ENCODE data around the gene PLEKHM3. TPM values are rescaled to one million over a fixed set of nuclear protein-coding genes. Genes with fewer than 3 reads are reported as not detected.
"Not testable (repeated sequence)": the region's sequence is repeated elsewhere in the genome, so short reads cannot be mapped to it uniquely, and the experiment has no call there.

The PLEKHM3 gene
- total RNA-seq, 1 donor from 2014 or later, result 15.6 TPM

DNA sequence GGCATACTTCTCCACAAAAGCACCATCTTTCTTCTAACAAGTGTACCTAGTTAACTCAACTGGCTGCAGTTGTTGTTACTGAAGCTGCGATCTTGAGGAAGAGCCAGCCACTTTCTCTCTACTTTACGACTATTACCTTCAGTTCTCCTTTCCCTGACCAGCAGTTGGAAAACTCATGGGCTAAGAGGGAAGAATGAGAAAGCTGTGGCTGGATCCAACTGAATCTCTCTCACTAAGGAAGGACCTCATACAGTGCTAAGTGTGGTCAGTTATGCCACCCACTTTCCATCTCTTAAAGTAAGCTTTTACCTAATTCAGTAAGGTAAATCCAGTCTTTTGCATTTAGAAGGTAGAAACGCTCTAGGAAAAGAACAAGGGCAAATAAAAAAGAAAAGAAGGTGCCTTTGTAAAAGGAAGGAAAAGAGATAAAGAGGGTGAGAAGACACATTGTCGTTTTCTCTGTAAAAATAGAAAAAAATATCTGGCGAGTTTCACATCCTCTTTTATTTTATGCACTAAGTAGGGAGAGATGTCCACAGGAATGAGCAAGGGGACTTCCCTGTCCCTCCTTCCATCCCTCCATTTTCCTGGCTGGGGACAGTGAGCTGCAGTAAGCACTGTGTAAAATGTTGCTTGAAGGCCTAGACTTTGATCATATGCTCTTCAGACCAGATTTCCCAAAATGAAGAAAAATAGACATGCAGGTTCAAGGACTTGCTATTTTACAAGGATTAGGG, 73.4 kb downstream of the PLEKHM3 start:
- DNase-seq (ENCODE audit: low spot score), result no peak

DNA sequence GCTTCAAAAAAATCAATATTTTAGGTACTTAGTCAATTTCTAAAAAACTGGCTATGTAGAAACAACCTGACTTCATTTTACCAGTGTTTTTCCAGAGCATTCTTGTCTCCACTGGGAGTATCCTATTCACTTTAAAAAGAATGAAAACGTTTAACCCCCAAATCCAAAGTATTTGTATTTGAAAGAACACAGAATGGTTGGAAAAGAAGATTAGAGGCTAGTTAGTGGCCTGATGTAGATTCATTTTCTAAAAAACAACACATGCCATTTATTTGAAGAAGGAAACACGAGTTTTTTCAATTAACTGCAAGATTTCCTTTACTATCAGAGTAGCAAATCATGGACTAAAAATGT, 74.6 kb downstream of the PLEKHM3 start:
- no peak for DNase-seq (ENCODE audit: low spot score)

DNA sequence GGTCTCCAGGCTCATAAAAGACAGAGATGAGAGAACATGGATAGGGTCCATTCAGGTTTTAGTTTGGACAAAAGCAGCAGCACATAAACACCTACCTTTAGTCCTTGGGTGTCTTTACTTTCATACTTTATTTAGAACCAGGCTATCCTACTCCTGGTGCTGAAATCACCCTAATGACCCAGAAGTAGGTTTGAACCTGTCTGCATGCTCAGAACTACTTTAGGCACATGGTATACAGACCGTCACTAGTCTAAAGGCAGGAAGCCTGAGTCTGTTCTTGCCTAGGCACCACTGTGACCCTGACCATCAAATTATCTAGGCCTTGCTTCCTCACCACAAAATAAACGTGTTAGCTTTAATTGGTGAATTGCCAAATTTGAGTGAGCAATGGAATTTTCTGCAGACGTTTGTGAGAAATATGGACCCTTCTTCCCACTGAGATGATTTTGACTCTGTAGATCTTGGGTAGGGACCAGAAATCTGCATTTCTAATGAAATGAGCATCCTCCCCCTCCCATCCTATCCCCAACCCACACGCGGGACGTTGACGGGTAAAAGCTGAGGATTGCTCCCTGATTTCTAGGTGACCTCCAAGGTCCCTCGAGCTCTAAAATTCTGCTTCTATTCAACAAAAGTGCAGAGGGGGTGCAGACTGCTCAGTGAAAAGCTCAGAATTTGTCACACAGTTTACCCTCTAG, 75.1 kb downstream of the PLEKHM3 start:
- DNase-seq (ENCODE audit: low spot score), result no peak

DNA sequence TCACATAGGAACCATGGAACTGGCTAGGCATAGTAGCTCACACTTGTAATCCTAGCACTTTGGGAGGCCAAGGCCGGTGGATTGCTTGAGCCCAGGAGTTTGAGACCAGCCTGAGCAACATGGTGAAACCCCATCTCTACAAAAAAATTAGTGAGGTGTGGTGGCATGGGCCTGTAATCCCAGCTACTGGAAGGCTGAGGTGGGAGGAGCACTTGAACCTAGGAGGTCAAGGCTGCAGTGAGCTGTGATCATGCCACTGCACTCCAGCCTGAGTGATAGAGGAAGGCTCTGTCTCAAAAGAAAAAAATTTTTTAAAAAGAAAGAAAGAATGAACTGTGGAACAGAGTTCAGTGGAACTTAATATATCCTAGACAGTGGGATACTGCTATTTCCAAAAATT, 76.1 kb downstream of the PLEKHM3 start:
- DNase-seq (ENCODE audit: low spot score), result not testable (repeated sequence)

DNA sequence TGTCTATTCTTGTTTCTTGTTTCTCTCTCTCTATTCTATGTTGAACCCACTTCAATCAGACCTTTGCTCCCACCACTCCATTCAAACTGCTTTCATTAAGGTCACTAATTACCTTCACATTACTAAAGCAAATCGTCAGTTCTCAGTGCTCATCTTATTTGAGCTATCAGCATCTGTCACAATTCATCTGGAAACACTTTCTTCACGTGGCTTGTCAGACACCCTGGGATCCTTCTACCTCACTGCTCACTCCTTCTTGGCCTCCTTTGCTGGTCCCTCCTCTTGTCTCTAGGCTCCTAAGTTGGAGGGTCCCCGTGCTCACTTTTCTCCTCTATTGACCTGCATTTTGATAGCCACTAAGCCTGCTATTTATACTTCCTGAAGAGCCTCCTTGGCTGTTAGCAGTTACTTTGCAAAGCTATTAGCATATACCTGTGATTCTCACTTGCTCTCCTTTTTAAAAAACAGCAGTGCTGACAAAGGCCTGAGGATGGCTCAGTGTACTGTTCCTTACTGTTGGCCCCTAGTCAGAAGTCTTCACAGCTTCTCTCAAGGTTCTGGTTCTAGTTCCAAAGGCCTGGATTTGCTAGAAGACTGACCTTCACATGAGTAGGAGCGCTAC, 80.2 kb downstream of the PLEKHM3 start:
- DNase-seq (ENCODE audit: low spot score), result no peak

DNA sequence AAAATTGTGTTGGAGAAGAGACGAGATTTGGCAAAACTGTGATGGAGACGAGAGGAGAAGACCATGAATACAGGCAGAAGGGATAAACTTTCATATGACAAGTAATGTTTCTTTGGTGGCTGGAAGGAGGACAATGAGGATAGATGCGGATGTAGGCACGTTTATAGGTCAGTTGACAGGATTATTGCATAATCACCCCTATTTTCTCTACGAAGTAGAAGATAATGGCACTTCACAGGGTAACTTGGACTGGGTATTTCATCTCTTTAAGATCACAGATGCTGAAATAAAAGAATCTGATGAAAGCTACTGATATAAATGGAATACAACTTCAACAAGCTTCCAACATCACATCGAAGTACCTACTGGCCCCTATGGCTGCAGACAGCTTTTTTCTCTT, 81.0 kb downstream of the PLEKHM3 start:
- no peak for DNase-seq (ENCODE audit: low spot score)

DNA sequence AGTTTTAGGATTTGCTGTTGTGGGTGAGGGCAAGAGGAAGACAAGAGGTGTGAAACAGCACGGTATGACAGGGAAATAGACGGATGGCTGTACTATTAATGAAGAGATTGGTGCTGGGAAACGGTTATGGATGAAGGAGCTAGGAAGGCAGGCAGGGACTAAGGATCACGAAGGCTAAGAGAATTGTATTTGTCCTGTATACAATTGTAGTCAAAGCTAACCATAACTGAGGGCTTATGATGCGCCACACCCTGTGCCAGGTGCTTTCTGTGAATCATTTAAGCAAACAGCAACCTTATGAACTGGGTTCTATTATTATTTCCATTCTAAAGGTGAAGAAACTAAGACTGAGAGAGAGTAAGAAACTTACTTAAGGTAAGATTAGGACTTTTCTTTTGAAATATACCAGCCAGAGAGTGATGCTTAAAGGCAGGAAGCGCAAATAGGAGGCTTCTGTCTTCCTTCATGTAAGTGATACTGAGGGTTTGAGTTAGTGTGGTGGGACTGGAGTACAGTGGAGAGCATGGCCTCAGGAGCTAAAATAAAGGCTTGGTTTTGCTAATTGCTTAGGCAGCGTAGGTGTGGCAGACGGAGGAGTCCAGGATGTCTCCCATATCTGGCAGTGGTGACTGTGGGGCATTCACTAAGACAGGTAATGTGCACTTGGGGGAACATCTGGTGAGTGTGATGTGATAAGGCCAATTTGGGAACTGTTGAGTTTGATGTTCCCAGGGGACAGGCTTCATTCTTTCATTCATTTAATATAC, 85.8 kb downstream of the PLEKHM3 start:
- no peak for DNase-seq (ENCODE audit: low spot score)

DNA sequence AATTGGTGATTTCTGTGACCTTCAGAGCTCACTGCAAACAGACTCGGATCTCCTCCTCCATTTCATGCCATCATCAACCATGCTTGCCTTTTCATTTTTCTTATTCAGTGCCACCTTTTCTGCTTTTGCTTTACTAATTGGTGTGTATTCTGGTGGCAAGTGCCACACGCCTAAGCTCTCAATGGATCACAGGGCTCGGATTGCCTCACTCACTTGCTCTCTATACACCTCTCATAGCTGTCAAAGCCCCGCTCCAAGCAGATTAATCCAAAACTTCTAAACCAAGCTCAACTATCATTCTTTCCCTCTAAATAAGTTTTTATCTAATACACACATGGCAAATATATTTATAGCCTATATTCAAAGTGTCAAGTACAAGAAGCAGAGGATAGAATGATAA, 86.4 kb downstream of the PLEKHM3 start:
- DNase-seq (ENCODE audit: low spot score), result no peak

DNA sequence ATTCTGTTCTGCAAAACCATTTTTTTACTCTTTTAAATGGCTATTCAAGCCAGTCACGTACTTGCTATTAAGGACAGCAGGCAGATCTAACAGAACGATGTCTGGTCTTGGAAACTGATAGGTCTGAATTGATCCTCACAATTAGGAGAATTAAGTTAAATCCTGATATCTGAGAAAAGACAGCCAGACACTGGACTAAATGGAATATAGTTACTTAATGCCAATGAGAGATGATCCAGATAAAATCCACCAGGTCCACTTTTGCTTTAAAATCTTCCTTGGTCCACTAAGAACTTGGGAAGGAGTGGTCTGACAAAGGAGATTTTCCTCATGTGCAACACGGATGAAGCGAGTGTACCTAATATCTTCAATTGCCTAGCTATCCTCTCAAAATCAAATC, 86.9 kb downstream of the PLEKHM3 start:
- DNase-seq (ENCODE audit: low spot score), result no peak

DNA sequence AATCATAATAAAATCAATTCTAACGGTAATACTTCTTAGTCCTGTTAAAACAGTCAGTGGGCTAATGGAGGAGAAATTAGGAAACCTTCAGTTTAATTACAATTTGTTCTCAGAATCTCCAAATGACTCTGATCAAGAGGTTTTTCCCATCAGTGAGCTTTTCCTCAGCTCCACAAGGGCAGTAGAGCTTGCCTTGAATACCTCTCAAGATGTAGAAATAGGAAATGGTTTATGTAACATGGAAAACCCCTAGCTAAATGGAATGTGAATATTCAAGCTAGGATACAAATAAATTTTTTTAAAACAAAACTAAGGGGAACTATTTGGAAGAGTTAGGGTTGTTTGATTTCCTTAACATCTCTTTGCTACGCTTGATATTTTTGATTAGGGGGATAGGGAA, 87.5 kb downstream of the PLEKHM3 start:
- no peak for DNase-seq (ENCODE audit: low spot score)

DNA sequence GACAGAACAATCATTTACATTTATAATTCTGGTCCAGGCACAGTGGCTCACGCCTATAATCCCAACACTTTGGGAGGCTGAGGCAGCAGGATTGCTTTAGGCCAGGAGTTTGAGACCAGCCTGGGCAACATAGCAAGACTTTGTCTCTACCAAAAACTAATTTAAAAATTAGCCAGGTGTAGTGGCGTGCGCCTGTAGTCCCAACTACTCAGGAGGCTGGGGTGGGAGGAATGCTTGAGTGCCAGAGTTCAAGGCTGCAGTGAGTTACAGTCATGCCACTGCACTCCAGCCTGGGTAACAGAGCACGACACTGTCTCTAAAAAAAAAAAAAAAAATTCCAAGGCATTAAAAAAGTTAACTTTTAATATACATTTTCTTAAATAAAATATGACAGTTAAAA, 88.1 kb downstream of the PLEKHM3 start:
- no peak for DNase-seq (ENCODE audit: low spot score)

DNA sequence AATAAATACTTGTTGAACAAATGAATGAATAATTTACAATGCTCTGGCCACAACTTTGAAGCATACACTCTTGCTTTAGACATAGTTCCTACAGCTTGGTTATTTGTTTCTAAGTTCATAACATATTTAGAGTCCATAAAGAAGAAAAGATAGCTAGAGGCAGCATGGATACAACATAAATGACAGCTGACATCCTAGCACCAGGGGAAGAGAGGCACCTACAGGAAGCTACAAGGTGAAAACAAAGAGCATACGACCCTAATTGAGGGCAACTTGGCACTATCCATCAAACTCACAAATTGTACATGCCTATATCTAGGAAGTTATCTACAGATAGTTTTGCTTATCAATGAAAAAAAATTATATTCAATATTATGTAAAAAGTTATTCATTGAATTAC, 88.9 kb downstream of the PLEKHM3 start:
- no peak for DNase-seq (ENCODE audit: low spot score)

DNA sequence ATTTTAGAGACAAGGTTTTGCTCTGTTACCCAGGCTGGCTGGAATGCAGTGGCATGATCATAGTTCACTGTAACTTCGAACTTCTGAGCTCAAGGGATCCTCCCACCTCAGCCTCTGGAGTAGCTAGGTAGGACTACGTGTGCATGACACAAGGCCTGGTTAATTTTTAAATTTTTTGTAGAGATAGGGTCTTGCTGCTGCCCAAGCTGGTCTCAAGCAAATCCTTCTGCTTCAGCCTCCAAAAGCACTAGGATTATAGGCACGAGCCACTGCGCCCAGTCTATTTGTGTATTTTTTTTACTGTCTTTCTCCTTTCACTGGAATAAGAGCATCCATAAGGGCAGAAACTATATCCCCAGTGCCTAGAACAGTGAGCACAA, 89.3 kb downstream of the PLEKHM3 start:
- DNase-seq (ENCODE audit: low spot score), result no peak

DNA sequence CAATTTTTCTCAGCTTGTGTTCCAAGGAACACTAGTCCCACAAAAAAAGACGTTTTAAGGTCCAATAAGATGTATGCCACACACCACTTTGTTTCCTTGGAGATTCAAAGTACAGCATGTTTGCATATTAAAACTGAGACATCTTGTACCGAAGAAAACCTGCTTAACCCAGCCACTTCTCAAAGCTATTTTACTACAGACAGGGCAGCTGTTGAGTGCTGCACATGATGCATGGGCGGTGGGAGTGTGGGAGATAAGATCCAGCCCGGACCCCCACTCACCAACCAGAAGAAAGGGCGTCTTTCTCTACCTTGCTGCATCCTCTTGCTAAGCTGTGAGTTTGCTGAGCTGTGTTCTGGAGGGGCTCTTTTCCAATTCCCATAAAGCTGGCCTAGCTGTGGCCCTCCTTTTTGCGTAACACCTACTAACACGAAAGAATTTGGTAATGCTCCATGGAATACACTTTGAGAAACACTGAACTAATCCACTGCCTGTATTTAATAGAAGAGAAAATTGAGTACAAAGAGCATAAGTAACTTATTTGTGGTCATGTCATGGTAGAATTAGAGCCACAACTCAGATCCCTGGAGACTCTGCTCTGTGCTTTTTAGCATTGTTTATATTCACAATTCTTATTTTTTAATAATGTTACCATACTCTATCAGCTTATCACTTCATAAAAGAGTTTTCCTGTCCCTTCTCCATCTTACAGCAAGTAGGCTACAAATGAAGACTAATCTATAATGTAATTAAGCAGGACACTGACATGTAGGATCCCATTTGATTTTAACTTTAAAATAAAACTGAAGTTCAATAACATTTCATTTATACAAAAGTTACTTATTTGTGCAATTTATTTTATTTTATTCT, 90.0 kb downstream of the PLEKHM3 start:
- DNase-seq (ENCODE audit: low spot score), result no peak

DNA sequence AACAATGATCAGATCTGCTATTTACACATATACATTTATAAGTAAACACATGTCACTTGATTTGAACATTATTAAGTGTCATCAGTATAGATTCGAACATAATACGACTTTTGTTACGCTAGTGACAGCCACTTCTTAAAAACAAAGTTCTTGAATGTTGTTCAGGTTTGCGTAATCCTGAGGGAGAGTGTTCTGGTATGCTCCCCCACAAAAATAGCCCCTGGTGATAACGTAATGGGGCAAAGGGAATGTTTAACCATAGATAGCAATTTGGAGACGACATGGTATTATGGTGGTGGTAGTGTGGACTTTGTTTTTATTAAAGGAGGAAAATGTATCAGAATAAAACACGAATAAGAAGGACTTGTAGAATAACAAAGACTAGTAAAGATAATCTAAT, 90.6 kb downstream of the PLEKHM3 start:
- no peak for DNase-seq (ENCODE audit: low spot score)

DNA sequence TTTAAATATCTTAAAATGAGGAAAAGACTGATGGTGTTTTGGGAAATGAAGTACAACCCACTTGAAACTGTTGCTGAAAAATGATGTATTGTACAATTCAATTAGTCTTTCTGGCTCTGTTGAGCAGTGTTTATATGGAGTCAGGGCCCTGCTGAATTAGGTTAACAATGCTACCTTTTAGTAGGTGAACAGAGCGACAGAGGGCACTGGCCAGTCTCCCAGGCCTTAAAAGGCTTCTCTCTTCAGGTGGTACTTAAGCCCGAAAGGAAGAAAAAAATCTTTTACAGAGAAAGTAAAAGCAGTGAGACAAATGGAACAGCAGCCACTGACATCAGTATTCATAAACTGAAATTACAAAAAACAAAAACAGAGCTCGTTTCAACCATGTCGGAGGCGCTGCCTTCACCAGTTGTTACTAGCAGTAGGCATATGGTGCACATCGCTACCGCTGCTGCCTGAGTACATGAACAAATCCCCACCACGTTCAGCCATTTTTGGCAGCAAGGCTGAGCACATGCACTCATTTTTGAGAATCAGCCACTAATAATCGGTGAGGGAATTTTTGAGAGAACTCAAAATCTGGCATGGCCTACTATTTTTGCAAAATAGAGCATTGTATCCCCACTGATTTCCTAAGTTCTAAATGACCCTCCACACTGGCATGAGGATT, 91.8 kb downstream of the PLEKHM3 start:
- no peak for DNase-seq (ENCODE audit: low spot score)

DNA sequence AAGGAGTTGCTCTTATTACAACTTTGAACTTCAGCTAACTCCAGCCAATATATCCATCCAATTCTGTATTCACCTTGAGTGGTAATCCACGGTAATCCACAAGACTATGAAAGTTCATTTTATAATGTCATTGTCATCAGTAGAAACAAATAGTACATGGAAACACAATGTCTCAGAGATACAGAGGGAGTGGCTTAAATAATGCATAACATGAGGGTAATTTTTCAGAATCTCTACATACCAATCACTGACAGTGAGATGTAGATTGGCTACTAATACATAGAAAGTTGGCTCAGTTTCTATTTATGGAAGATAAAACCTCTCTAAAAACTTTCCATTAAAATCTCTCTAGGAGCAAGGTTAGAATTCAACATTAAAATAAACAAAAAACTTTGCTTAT, 93.2 kb downstream of the PLEKHM3 start:
- no peak for DNase-seq (ENCODE audit: low spot score)

DNA sequence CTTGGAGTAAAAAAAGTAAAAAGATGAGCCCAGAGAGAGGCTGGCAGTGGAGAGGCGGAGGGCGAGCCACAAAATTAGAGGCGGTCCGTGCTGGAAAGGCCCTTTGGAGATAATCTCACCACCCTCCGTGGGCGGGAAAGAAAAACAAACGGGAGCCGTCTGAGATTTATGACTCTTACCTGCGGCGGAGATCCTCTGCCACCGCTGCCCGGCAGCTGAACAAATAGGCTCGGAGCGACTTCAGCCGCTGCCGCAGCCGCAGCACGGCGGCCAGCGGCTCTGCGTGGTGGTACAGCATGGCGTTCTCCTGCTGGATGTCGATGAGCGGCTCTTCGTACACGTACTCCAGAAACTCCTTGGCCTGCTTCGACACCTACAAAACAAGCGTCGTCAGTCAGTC, 94.6 kb downstream of the PLEKHM3 start:
- DNase-seq (ENCODE audit: low spot score), result no peak

DNA sequence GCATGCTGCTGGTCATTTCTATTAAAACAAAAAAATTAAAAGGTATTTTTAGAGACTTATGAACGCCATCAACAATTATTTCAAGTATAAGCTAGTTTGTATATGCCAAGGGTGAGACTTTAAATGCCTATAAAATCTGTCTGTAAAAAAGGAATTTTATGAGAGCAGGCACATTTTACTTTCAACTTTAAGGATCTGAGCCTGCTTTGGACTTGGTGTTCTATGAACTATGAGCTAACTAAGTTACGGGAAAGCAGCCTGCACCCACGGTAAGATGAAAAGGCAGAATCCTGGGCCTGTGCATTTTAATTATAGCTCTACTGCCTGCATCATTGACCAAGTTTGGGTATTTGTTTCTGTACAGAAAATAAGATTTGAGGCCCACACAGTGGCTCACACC, 95.4 kb downstream of the PLEKHM3 start:
- no peak for DNase-seq (ENCODE audit: low spot score)

DNA sequence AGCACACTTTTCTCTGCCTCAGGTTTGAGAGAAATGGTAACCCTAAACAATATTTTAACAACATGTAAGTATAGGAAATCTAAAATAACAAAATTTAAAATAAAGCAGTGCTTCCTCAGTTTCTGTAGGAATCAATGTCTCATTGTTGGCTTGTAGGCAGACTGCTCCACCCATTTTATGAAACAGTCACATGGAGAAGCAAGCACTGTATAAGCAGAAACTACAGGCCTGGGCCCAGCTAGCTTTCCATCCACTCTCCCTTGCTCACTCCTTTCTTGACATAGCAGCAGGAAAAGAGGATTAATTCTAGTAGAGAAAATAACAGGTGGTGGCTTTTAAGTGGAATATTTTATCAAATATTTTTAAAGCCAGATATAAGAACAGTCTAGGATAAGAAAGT, 97.2 kb downstream of the PLEKHM3 start:
- DNase-seq (ENCODE audit: low spot score), result no peak

DNA sequence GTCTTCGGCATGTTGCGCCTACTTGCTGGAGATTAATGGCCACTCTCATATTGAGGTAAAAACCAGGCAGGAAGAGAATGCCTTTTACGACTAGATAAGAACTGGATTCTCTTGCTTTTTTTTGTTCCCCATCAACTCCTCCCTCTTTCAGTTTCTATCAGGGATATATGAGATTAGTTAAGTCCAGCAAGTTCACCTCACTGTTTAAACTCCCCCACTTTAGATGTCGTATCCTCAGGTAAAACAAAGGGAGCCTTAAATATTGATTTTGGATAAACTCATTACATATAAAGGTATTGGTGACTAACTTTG, 98.4 kb downstream of the PLEKHM3 start:
- no peak for DNase-seq (ENCODE audit: low spot score)
